ENCODE measurements around the gene SIGMAR1. TPM values are rescaled to one million over a fixed set of nuclear protein-coding genes. Genes with fewer than 3 reads are reported as not detected.

SIGMAR1 gene
- total and polyA plus RNA-seq, 8 donors, result 18.3 to 27.2 (median 22.5) TPM

GRCh38 chr9:34623374-34624235 is 14.0 kb downstream of the SIGMAR1 start:
- ATAC-seq, result no peak
- WGBS, 2 donors, result 19 to 23% methylated on average over 45 to 63 of the region's 63 CpGs

GRCh38 chr9:34620061-34620994 is 17.3 kb downstream of the SIGMAR1 start, which contains the start of gene DCTN3:
TSS of gene DCTN3 (minus strand) at chr9:34620495. CDS start at chr9:34620464, 31 bp downstream.
- WGBS, 2 donors, result 3 to 4% methylated on average over 42 to 43 of the region's 43 CpGs
- no peak within 1 kb of the TSS for H3K27ac ChIP-seq
- TF ChIP-seq CTCF (IDR thresholded peaks at IDR 0.05), result no peak
- peak within 1 kb of the TSS; percentile 84 to 94 (median 92) for H3K4me3 ChIP-seq
- peak; percentile 82 to 95 (median 92) for DNase-seq
- H3K27me3 ChIP-seq, result peaks cover 0 to 18% (median 6%) of the 10 kb centered on the region in 4 donors
- H3K9me3 ChIP-seq, result no peaks in the 10 kb centered on the region
- peak; percentile 99 to 100 (median 100) for ATAC-seq
- FAIRE-seq, result peak; percentile 73
- peaks cover 0 to 21% (median 7%) of the 10 kb centered on the region in 3 donors for H3K36me3 ChIP-seq
- intact Hi-C loops (cut with DNase I), result no loop called here
- H3K4me1 ChIP-seq, result peaks cover 0 to 8% (median 5%) of the 10 kb centered on the region in 3 donors

More at GRCh38 chr9:34623374-34624235, 14.0 kb downstream of the SIGMAR1 start:
- Histone ChIP-seq H3K27ac (no peak overlapping the region), H3K4me3 (no peak overlapping the region), H3K9me3 (no peaks in the 10 kb centered on the region), H3K4me1 (peaks cover 0 to 11% (median 5%) of the 10 kb centered on the region in 3 donors), H3K36me3 (no peaks in the 10 kb centered on the region), H3K27me3 (peaks cover 0 to 28% (median 8%) of the 10 kb centered on the region in 4 donors)
- no peak for DNase-seq
- TF ChIP-seq CTCF (IDR thresholded peaks at IDR 0.05), result no peak
- no peak for FAIRE-seq
- intact Hi-C loops (cut with DNase I), result no loop called here

- ATAC-seq, result no peak
- DNase-seq, result no peak
- Histone ChIP-seq H3K4me3 (no peak overlapping the region), H3K9me3 (no peaks in the 10 kb centered on the region), H3K27ac (no peak overlapping the region), H3K36me3 (peaks cover 0 to 21% (median 7%) of the 10 kb centered on the region in 3 donors), H3K27me3 (no peaks in the 10 kb centered on the region), H3K4me1 (peaks cover 0 to 10% (median 9%) of the 10 kb centered on the region in 3 donors)
- intact Hi-C loops (cut with DNase I), result no loop called here
- TF ChIP-seq CTCF (IDR thresholded peaks at IDR 0.05), result no peak
- no peak for FAIRE-seq
- 90 to 94% methylated on average over 2 of the region's 2 CpGs for WGBS, 2 donors
Measured at GRCh38 chr9:34615132-34615531, 22.5 kb downstream of the SIGMAR1 start.

GRCh38 chr9:34612788-34613390 is 24.7 kb downstream of the SIGMAR1 start:
- ATAC-seq, result peak; percentile 78 to 89 (median 84)
- Histone ChIP-seq H3K4me3 (peak overlapping the region; percentile 48 to 71 (median 58)), H3K9me3 (no peaks in the 10 kb centered on the region), H3K36me3 (peaks cover 0 to 15% (median 7%) of the 10 kb centered on the region in 3 donors), H3K27ac (peak overlapping the region in 2 of 4 donors; percentile 69 to 77), H3K4me1 (peaks cover 0 to 6% (median 4%) of the 10 kb centered on the region in 3 donors), H3K27me3 (no peaks in the 10 kb centered on the region)
- TF ChIP-seq CTCF (IDR thresholded peaks at IDR 0.05), result peak; percentile 74 to 86 (median 78)
- 0 to 1% methylated on average over 13 to 15 of the region's 15 CpGs for WGBS, 2 donors
- no peak for FAIRE-seq
- peak in 5 of 6 donors; percentile 65 to 80 (median 76) for DNase-seq
- intact Hi-C loops (cut with DNase I), result no loop called here

All from pancreas (tissue), 10 donors.